Frontal cortex (tissue), 4 donors: ENCODE results near the gene EEF1A1. TPM values are rescaled to one million over a fixed set of nuclear protein-coding genes. Genes with fewer than 3 reads are reported as not detected.
"Not testable (repeated sequence)": the region's sequence is repeated elsewhere in the genome, so short reads cannot be mapped to it uniquely, and the experiment has no call there.

Experiments
- DNase-seq, 2 donors: peaks; one replicate each; pipeline ENCODE4 v3.0.0; 2012; ENCODE audit warnings: low spot score in 2 of 2
- FAIRE-seq: peaks from 2 replicates; lab custom pipeline; 2012; peaks lifted over from hg19 to GRCh38; lab: Jason Lieb, UNC
- total RNA-seq: library from RNA; depleted of rRNA; stranded (reverse); fragments of >200 nt; gene quantifications from one replicate; pipeline ENCODE4 v1.2.3, GENCODE V29; 2014
- donor health status: control.
- donor health status: control.
- donor health status: control.

EEF1A1 gene
- total RNA-seq: 20,614 TPM

GRCh38 chr6:73520688-73521350 is at the start of gene EEF1A1:
TSS of gene EEF1A1 (minus strand) at chr6:73521032. CDS start at chr6:73520026, 1,006 bp downstream.
- FAIRE-seq: no peak

DNA sequence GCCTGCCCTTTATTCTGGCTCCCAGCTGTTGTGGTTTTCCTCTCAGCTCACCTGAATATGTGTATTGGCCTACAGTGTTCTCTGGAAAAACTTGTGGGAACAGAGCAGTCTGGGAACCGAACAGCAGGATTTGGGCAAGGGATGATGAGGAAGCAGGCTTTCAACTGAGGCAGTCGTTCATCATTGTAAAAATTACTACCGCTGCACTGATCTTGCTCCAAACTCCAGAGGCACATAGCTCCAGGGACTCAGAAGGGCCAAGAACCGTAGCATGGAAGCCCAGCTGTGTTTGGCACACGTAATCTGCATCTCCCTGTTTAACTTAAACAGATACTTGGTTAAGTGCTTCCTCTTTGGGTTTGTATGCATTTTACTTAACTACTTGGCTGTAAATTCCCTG is 48.3 kb upstream of the EEF1A1 start:
- DNase-seq (no peak), FAIRE-seq (no peak)

More at GRCh38 chr6:73520688-73521350, at the start of gene EEF1A1:
- peak; percentile 91 to 95 for DNase-seq

- FAIRE-seq (no peak), DNase-seq (no peak)
Measured at GRCh38 chr6:73566954-73567591, 46.2 kb upstream of the EEF1A1 start.

- not testable (repeated sequence) for DNase-seq, FAIRE-seq
Measured at GRCh38 chr6:73566486-73566871, 45.6 kb upstream of the EEF1A1 start.

DNA sequence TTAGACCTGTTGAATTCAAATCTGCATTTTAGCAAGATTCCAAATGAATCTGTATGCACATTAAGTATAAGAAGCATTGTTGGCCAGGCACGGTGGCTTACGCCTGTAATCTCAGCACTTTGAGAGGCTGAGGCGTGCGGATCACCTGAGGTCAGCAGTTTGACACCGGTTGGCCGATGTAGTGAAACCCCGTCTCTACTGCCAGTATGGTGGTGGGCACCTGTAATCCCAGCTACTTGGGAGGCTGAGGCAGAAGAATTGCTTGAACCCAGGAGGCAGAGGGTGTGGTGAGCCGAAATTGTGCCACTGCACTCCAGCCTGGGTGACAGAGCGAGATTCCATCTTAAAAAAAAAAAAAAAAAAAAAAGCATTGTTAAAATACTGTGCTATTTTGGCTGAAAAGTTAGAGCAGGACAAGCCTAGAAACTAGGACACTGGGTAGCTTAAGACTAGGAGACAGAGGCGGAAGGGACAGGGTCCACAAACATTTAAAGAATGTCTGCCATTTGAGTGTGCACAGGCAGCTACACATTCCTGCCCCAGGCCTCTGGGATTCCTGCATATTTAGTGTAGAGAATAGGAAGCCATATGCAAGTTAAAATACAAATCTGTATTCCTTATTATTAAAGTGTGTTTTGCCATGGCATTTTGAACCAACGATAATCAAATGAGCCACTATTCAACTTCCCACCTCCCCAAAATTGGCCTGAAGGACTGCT is 45.1 kb upstream of the EEF1A1 start:
- no peak for FAIRE-seq
- no peak for DNase-seq

- FAIRE-seq (no peak), DNase-seq (no peak)
Measured at GRCh38 chr6:73564578-73565345, 43.9 kb upstream of the EEF1A1 start.

GRCh38 chr6:73562558-73562957 is 41.7 kb upstream of the EEF1A1 start:
- no peak for DNase-seq
- no peak for FAIRE-seq

DNA sequence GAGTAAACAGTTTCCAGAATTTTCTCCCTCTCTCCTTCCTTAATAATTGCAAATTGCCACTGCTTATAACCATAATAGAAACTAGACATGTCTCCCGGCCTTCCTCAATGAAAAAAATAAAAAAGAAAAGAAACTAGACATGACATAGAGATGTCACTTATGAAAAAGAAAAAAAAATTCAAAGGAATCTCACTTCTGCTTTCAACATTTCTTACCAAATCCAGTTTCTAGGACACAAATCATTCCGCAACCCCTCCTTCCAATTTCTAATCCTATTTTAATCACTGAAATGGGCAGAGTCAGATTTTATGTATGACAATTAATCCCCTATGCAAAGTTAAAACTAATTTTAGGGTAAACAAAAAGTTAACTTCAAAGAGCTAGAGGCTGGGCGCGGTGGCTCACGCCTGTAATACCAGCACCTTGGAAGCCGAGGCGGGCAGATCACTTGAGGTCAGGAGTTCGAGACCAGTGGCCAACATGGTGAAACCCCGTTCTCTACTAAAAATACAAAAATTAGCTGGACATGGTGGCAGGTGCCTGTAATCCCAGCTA is 40.1 kb upstream of the EEF1A1 start:
- FAIRE-seq (no peak), DNase-seq (no peak)

GRCh38 chr6:73560182-73560732 is 39.4 kb upstream of the EEF1A1 start:
- no peak for FAIRE-seq
- DNase-seq: no peak

DNA sequence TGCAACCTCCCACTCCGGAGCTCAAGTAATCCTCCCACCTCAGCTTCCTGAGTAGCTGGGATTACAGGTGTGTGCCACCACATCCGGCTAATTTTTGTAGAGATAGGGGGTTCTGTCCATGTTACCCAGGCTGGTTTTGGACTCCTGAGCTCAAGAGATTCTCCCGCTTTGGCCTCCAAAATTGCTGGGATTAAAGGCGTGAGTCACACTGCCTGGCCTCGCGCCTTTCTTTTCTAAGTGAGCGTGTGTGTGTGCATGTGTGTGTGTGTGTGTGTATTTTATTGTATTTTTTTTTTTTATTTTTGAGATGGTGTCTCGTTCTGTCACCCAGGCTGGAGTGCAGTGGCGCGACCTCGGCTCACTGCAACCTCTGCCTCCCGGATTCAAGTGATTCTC is 38.6 kb upstream of the EEF1A1 start:
- DNase-seq, FAIRE-seq: not testable (repeated sequence)

DNA sequence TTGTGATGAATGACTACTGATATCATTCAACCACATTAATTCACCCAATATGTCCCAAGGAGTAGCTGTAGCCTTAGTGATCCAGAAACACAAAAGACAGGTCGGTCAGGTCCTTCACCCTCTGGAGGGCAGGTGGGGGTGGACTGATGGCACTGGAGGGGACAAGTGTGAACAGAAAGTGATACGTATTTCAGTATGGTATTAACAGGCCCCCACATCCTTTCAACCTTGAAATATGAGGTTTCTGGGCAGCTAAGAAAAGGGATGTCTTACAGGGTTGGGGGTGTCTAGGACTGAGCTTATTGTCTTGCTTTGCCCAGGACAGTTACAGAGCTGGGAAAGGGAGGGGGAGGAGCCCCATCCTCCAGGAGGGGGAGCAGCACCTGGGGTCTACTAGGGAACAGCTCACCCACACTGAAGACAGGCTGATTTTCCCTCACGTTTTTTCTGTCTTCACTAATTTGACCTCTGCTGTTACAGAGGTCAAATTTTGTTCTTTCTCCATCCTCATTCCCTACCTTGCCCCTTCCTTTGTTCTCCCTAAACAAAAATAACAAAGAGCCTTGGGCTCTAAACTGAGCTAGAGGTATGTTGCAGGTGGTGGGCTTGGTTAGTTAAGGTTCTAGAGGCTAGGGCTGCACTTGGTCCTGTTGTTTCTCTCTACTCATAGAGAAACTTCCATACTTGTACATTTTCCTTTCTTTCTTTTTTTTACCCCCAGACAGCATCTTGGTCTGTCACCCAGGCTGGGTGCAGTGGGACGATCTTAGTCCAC is 38.0 kb upstream of the EEF1A1 start:
- DNase-seq (no peak), FAIRE-seq (no peak)

GRCh38 chr6:73556836-73557235 is 36.0 kb upstream of the EEF1A1 start:
- DNase-seq (no peak), FAIRE-seq (no peak)

GRCh38 chr6:73555380-73555949 is 34.6 kb upstream of the EEF1A1 start:
- FAIRE-seq, DNase-seq: not testable (repeated sequence)

GRCh38 chr6:73551115-73551514 is 30.3 kb upstream of the EEF1A1 start:
- FAIRE-seq, DNase-seq: not testable (repeated sequence)

GRCh38 chr6:73548458-73549446 is 27.9 kb upstream of the EEF1A1 start:
- DNase-seq: no peak

DNA sequence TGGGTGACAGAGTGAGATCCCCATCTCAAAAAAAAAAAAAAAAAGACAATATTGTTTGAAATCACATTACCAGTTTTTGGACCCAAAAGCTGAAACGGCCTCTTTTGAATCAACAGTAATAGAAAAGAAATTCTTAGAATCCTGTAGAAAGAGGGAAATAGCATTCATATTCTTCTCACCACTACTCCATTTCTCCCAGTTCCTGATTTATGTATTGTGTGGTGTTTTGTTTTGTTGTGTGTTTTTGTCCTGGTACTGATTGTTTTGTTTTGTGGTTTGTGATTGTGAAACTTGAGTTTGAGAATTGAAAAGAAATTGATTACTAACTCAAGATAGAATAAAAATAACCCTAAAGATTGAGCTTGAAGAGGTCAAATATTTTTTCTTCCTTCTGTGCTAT is 26.2 kb upstream of the EEF1A1 start:
- no peak for DNase-seq
- no peak for FAIRE-seq

More at GRCh38 chr6:73548458-73549446, 27.9 kb upstream of the EEF1A1 start:
- no peak for FAIRE-seq

DNA sequence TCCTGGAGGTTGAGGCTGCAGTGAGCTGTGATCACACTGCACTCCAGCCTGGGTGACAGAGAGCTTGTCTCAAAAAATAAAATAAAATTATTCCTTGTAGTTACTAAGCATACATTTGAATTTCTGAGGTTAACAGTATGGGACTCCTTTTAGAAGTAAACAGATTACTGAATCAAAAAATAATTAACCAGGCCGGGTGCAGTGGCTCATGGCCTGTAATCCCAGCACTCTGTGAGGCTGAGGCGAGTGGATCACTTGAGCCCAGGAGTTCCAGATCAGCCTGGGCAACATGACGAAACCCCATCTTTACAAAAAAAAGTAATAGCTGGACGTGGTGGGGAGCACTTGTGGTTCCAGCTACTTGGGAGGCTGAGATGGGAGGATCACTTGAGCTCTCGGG is 22.1 kb upstream of the EEF1A1 start:
- no peak for FAIRE-seq

More for the DNA sequence above, 22.1 kb upstream of the EEF1A1 start:
- no peak for DNase-seq
